Measurements from ENCODE around the gene RAI2.

Gene RAI2

DNA sequence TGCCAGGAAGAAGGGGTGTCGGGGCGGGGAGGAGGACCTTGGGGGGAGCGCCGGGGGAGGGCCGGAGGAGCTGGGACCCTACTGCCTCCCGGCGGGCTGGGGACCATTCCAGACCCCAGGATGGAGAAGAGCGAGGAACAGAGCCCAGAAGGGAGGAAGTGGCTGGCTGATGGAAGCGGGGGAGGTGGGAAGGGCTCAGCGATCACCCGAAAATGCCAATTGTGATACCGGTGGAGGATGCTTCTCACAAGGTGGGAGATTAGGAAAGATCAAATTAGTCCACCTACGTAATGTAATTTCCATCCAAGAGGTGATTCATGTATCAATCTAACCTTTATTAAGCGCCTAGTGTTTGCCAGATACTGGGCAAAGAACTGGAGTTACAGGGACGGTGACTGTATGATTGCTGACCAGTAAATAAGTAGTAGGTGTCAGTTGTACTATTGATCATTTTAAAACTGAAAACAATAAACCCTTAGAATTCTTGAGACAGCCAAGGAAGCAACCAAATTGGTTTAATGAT lies 452 bp upstream of the RAI2 start (continued):
- TF ChIP-seq, protein P1, sequence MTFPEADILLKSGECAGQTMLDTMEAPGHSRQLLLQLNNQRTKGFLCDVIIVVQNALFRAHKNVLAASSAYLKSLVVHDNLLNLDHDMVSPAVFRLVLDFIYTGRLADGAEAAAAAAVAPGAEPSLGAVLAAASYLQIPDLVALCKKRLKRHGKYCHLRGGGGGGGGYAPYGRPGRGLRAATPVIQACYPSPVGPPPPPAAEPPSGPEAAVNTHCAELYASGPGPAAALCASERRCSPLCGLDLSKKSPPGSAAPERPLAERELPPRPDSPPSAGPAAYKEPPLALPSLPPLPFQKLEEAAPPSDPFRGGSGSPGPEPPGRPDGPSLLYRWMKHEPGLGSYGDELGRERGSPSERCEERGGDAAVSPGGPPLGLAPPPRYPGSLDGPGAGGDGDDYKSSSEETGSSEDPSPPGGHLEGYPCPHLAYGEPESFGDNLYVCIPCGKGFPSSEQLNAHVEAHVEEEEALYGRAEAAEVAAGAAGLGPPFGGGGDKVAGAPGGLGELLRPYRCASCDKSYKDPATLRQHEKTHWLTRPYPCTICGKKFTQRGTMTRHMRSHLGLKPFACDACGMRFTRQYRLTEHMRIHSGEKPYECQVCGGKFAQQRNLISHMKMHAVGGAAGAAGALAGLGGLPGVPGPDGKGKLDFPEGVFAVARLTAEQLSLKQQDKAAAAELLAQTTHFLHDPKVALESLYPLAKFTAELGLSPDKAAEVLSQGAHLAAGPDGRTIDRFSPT (tag by site-specific recombination; IDR thresholded peaks at IDR 0.05): no peak
- TF ChIP-seq ZNF341 (tag by site-specific recombination; IDR thresholded peaks at IDR 0.05; ENCODE audit: low read depth): peak; percentile 58
- TF ChIP-seq, protein P2, sequence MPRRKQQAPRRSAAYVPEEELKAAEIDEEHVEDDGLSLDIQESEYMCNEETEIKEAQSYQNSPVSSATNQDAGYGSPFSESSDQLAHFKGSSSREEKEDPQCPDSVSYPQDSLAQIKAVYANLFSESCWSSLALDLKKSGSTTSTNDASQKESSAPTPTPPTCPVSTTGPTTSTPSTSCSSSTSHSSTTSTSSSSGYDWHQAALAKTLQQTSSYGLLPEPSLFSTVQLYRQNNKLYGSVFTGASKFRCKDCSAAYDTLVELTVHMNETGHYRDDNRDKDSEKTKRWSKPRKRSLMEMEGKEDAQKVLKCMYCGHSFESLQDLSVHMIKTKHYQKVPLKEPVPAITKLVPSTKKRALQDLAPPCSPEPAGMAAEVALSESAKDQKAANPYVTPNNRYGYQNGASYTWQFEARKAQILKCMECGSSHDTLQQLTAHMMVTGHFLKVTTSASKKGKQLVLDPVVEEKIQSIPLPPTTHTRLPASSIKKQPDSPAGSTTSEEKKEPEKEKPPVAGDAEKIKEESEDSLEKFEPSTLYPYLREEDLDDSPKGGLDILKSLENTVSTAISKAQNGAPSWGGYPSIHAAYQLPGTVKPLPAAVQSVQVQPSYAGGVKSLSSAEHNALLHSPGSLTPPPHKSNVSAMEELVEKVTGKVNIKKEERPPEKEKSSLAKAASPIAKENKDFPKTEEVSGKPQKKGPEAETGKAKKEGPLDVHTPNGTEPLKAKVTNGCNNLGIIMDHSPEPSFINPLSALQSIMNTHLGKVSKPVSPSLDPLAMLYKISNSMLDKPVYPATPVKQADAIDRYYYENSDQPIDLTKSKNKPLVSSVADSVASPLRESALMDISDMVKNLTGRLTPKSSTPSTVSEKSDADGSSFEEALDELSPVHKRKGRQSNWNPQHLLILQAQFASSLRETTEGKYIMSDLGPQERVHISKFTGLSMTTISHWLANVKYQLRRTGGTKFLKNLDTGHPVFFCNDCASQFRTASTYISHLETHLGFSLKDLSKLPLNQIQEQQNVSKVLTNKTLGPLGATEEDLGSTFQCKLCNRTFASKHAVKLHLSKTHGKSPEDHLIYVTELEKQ (tag by site-specific recombination; IDR thresholded peaks at IDR 0.05; ENCODE audit: borderline replicate concordance): no peak
- no peak for TF ChIP-seq ZNF211 (tag by site-specific recombination; IDR thresholded peaks at IDR 0.05; ENCODE audit: low read depth)
- TF ChIP-seq ZNF48 (tag by site-specific recombination; IDR thresholded peaks at IDR 0.05): no peak
- TF ChIP-seq KLF9 (tag by site-specific recombination; IDR thresholded peaks at IDR 0.05; ENCODE audit: low read depth): no peak
- TF ChIP-seq SETDB1 (IDR thresholded peaks at IDR 0.05; ENCODE audit: insufficient read length, low read length): no peak
- peak; percentile 32; the same call in 1 of the 2 replicates for TF ChIP-seq ZFHX2 (tag by site-specific recombination; conservative IDR thresholded peaks at IDR 0.05)
- no peak for TF ChIP-seq MEIS1 (CRISPR knock-in tag; IDR thresholded peaks at IDR 0.05; ENCODE audit: borderline replicate concordance)
- no peak for TF ChIP-seq KLF10 (tag by site-specific recombination; IDR thresholded peaks at IDR 0.05)
- TF ChIP-seq ZNF549 (tag by site-specific recombination; IDR thresholded peaks at IDR 0.05): no peak
- no peak for TF ChIP-seq ZNF214 (tag by site-specific recombination; IDR thresholded peaks at IDR 0.05; ENCODE audit: borderline replicate concordance)
- TF ChIP-seq YY1 (tag by site-specific recombination; IDR thresholded peaks at IDR 0.05): no peak
- TF ChIP-seq ZNF658 (tag by site-specific recombination; IDR thresholded peaks at IDR 0.05): no peak
- TF ChIP-seq SP3 (tag by site-specific recombination; IDR thresholded peaks at IDR 0.05): no peak; the same call in 1 of the 2 replicates
- TF ChIP-seq, protein P3, sequence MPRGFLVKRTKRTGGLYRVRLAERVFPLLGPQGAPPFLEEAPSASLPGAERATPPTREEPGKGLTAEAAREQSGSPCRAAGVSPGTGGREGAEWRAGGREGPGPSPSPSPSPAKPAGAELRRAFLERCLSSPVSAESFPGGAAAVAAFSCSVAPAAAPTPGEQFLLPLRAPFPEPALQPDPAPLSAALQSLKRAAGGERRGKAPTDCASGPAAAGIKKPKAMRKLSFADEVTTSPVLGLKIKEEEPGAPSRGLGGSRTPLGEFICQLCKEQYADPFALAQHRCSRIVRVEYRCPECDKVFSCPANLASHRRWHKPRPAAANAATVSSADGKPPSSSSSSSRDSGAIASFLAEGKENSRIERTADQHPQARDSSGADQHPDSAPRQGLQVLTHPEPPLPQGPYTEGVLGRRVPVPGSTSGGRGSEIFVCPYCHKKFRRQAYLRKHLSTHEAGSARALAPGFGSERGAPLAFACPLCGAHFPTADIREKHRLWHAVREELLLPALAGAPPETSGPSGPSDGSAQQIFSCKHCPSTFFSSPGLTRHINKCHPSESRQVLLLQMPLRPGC (tag by site-specific recombination; IDR thresholded peaks at IDR 0.05): no peak
- TF ChIP-seq GLIS2 (tag by site-specific recombination; IDR thresholded peaks at IDR 0.05): 0 out of 2 replicates have a peak, but pooled peaks have one; percentile 42
- no peak for TF ChIP-seq GLIS1 (tag by site-specific recombination; IDR thresholded peaks at IDR 0.05)
- peak; percentile 40; the same call in 1 of the 2 replicates for TF ChIP-seq ZNF335 (tag by site-specific recombination; conservative IDR thresholded peaks at IDR 0.05)
- TF ChIP-seq, protein P4, sequence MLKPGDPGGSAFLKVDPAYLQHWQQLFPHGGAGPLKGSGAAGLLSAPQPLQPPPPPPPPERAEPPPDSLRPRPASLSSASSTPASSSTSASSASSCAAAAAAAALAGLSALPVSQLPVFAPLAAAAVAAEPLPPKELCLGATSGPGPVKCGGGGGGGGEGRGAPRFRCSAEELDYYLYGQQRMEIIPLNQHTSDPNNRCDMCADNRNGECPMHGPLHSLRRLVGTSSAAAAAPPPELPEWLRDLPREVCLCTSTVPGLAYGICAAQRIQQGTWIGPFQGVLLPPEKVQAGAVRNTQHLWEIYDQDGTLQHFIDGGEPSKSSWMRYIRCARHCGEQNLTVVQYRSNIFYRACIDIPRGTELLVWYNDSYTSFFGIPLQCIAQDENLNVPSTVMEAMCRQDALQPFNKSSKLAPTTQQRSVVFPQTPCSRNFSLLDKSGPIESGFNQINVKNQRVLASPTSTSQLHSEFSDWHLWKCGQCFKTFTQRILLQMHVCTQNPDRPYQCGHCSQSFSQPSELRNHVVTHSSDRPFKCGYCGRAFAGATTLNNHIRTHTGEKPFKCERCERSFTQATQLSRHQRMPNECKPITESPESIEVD (tag by site-specific recombination; IDR thresholded peaks at IDR 0.05): no peak
- TF ChIP-seq ZSCAN16 (tag by site-specific recombination; IDR thresholded peaks at IDR 0.05): no peak
- no peak for TF ChIP-seq ZFP69B (tag by site-specific recombination; IDR thresholded peaks at IDR 0.05)
- TF ChIP-seq ZNF660 (tag by site-specific recombination; IDR thresholded peaks at IDR 0.05): no peak
- TF ChIP-seq ZNF623 (tag by site-specific recombination; IDR thresholded peaks at IDR 0.05): no peak

Data from HEK293 (cell line).